Measurements from ENCODE around the gene CLK3. TPM values are rescaled to one million over a fixed set of nuclear protein-coding genes. Genes with fewer than 3 reads are reported as not detected.

CLK3 gene
- total and polyA plus RNA-seq, 2 of the 13 experiments (the other 11 are each of a cell fraction or from before 2014, with no cell fraction given): 41.5 to 82.0 TPM

GRCh38 chr15:74598126-74598842 is 17.4 kb upstream of the CLK3 start (continued):
- TF ChIP-seq AFF4 (CRISPR knock-in tag; IDR thresholded peaks at IDR 0.05) (0 out of 2 replicates have a peak, but pooled peaks have one; percentile 61), FOXJ3 (CRISPR knock-in tag; IDR thresholded peaks at IDR 0.05; ENCODE audit: borderline replicate concordance) (no peak), RBM22 (optimal IDR thresholded peaks at IDR 0.05; ENCODE audit: low read length) (no peak), SIX4 (CRISPR knock-in tag; IDR thresholded peaks at IDR 0.05) (peak; percentile 36; the same call in 1 of the 2 replicates), ZNF432 (CRISPR knock-in tag; IDR thresholded peaks at IDR 0.05; ENCODE audit: borderline replicate concordance) (no peak), ZNF136 (CRISPR knock-in tag; IDR thresholded peaks at IDR 0.05; ENCODE audit: low read depth) (0 out of 2 replicates have a peak, but pooled peaks have one; percentile 31), GMEB1 (CRISPR knock-in tag; IDR thresholded peaks at IDR 0.05; ENCODE audit: borderline replicate concordance) (no peak; the same call in 1 of the 2 replicates), SPEN (CRISPR knock-in tag; IDR thresholded peaks at IDR 0.05; ENCODE audit: low read depth) (0 out of 2 replicates have a peak, but pooled peaks have one; percentile 45), ZHX1 (CRISPR knock-in tag; IDR thresholded peaks at IDR 0.05; ENCODE audit: low read depth) (no peak), ZMYM3 (CRISPR knock-in tag; IDR thresholded peaks at IDR 0.05) (0 out of 2 replicates have a peak, but pooled peaks have one; percentile 17), GZF1 (CRISPR knock-in tag; IDR thresholded peaks at IDR 0.05) (no peak), MED13 (CRISPR knock-in tag; IDR thresholded peaks at IDR 0.05) (no peak), CEBPB (IDR thresholded peaks at IDR 0.05; ENCODE audit: borderline replicate concordance, low read depth, low read length) (no peak), ZNF770 (CRISPR knock-in tag; IDR thresholded peaks at IDR 0.05) (no peak), MTA1 (CRISPR knock-in tag; IDR thresholded peaks at IDR 0.05; ENCODE audit: borderline replicate concordance) (no peak)
- TF ChIP-seq, protein P1, sequence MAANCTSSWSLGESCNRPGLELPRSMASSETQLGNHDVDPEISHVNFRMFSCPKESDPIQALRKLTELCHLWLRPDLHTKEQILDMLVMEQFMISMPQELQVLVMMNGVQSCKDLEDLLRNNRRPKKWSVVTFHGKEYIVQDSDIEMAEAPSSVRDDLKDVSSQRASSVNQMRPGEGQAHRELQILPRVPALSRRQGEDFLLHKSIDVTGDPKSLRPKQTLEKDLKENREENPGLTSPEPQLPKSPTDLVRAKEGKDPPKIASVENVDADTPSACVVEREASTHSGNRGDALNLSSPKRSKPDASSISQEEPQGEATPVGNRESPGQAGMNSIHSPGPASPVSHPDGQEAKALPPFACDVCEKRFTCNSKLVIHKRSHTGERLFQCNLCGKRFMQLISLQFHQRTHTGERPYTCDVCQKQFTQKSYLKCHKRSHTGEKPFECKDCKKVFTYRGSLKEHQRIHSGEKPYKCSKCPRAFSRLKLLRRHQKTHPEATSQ (CRISPR knock-in tag; IDR thresholded peaks at IDR 0.05; ENCODE audit: borderline replicate concordance): no peak
